OCI-LY7 (cell line): Measurements from ENCODE around the gene ACOT11. TPM values are rescaled to one million over a fixed set of nuclear protein-coding genes. Genes with fewer than 3 reads are reported as not detected.

ENCODE experiments used
- BruUV-seq: library from RNA; stranded (reverse); fragments of 400-500 nt; replicated peaks from 2 replicates; lab custom pipeline; 2021; lab: Mats Ljungman, UMichigan
- CTCF ChIA-PET: fragments of 300-600 bp; sonication (Branson Sonifier 250); formaldehyde crosslinking; loops from one replicate; lab custom pipeline; 2022; ENCODE audit warnings: antibody characterized with exemption; ENCODE audit not compliant: unreplicated experiment; lab: Charles Lee
- POLR2A ChIA-PET: fragments of 300-600 bp; sonication (Branson Sonifier 250); formaldehyde crosslinking; loops from one replicate; lab custom pipeline; 2022; ENCODE audit warnings: antibody characterized with exemption; lab: Charles Lee
- DNase-seq: peaks from one replicate; pipeline ENCODE4 v3.0.0-alpha.2; 2015; ENCODE audit warnings: low spot score
- H2AFZ ChIP-seq: fragments of 200-600 bp; sonication (generic), shearing (Covaris generic); 2 replicates; pipeline ENCODE4 v1.6.1; 2014; ENCODE audit warnings: mild to moderate bottlenecking, antibody characterized with exemption, low read length, moderate library complexity
- H3K27ac ChIP-seq: fragments of 200-600 bp; sonication (generic); 2 replicates; pipeline ENCODE4 v1.5.1; 2014; ENCODE audit warnings: mixed run types, low read depth, mild to moderate bottlenecking, moderate library complexity, low read length, inconsistent platforms; ENCODE audit not compliant: poor library complexity, severe bottlenecking
- H3K36me3 ChIP-seq: fragments of 200-600 bp; sonication (generic); 2 replicates; pipeline ENCODE4 v1.6.1; 2014; ENCODE audit warnings: mild to moderate bottlenecking, antibody characterized with exemption, low read length, moderate library complexity, mixed read lengths; ENCODE audit not compliant: insufficient read depth
- H3K4me1 ChIP-seq: fragments of 200-600 bp; sonication (generic); 2 replicates; pipeline ENCODE4 v1.5.1; 2014; ENCODE audit warnings: mild to moderate bottlenecking, low read length; ENCODE audit not compliant: insufficient read depth, poor library complexity, severe bottlenecking
- H3K4me2 ChIP-seq: fragments of 200-600 bp; sonication (generic); 2 replicates; pipeline ENCODE4 v1.6.1; 2014; ENCODE audit warnings: mild to moderate bottlenecking, low read length
- H3K4me3 ChIP-seq: fragments of 200-600 bp; sonication (generic); 2 replicates; pipeline ENCODE4 v1.5.1; 2014; ENCODE audit warnings: mild to moderate bottlenecking, low read depth, low read length; ENCODE audit not compliant: poor library complexity, severe bottlenecking
- H3K79me2 ChIP-seq: fragments of 200-600 bp; sonication (generic); 2 replicates; pipeline ENCODE4 v1.6.1; 2016; ENCODE audit warnings: low read depth, mild to moderate bottlenecking, low read length, moderate library complexity, mixed read lengths; ENCODE audit not compliant: insufficient read depth
- H3K9me2 ChIP-seq: fragments of 200-600 bp; sonication (generic); 2 replicates; pipeline ENCODE4 v1.6.1; 2016; ENCODE audit warnings: mild to moderate bottlenecking, low read length, mixed read lengths; ENCODE audit not compliant: insufficient read depth
- H3K9me3 ChIP-seq: fragments of 200-600 bp; sonication (generic); 2 replicates; pipeline ENCODE4 v1.6.1; 2014; ENCODE audit warnings: mild to moderate bottlenecking, mixed run types, low read length, mixed read lengths
- H4K20me1 ChIP-seq: fragments of 200-600 bp; sonication (generic); 2 replicates; pipeline ENCODE4 v1.6.1; 2014; ENCODE audit warnings: mild to moderate bottlenecking, antibody characterized with exemption, low read length, moderate library complexity, mixed read lengths; ENCODE audit not compliant: insufficient read depth
- EZH2phosphoT487 ChIP-seq: fragments of 200-600 bp; sonication (generic); IDR thresholded peaks from 2 replicates; pipeline ENCODE4 v1.6.1; 2018; ENCODE audit warnings: low read depth, borderline replicate concordance, mild to moderate bottlenecking, mixed run types, antibody characterized with exemption, low read length, moderate library complexity, mixed read lengths
- intact Hi-C: fragments of 100-400 bp; cut with micrococcal nuclease; formaldehyde crosslinking; loops from one replicate; pipeline ENCODE4 v1.10.0; 2022; ENCODE audit not compliant: unreplicated experiment
- total RNA-seq, 2 experiments: library from RNA; depleted of rRNA in 1 of 2; stranded (reverse); fragments of >200 nt in 1 of 2; shearing (Covaris generic) in 1 of 2; gene quantifications; 2 replicates each; pipeline ENCODE4 v1.2.3, GENCODE V29; 2014 to 2022
- TF ChIP-seq, protein P1 (sequence below): fragments of 200-600 bp; sonication (generic); conservative IDR thresholded peaks from 2 replicates; pipeline ENCODE4 v1.5.1; 2014; ENCODE audit warnings: mild to moderate bottlenecking, antibody characterized with exemption, low read length, moderate library complexity, mixed read lengths

The ACOT11 gene
- total RNA-seq, 2 experiments from 2014 or later: not detected

DNA sequence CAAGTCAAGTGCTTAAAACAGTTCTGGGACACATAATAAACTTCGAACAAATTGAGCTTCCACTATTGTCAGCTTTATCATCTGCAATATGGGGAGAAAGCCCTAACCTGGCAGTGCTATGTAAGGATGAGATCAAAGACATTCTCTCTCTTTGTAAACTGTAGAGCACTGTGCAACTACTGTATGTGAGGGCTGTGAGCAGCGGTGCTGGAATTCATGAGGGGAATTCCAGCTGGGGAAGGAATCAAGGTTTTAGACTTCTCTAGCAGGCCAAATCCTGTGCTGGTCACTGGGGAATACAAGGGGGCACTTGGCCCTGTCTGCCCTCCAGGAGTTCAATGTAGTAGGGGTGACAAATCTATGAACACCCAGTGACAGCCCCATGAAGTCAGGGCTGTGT lies 66.0 kb downstream of the ACOT11 start:
- CTCF ChIA-PET: no interaction called here

DNA sequence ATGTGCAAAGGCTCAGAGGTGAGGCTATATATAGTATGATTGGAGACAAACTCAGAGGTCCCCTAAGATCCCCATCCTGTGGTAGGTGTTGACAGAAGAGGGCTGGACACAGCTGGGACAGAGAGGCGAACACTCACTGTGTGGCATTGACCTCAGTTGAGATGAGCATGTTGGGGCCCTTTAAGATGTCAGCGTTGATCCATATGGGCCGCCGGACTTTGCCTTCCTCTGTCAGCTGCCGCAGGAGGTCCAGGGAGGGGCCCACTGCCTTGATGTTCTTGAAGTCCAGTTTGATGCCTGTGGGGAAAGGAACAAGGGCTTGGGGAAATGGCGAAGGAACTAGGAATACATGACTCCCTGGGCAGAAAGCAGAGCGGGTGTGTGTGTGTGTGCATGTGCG lies 66.5 kb downstream of the ACOT11 start:
- ChIA-PET POLR2A (no interaction called here), CTCF (no interaction called here)
- no TSS peak for BruUV-seq
- intact Hi-C loops: no loop called here
- H3K4me1 ChIP-seq: no peaks in the 10 kb centered on the region
- H3K9me3 ChIP-seq: no peaks in the 10 kb centered on the region
- TF ChIP-seq EZH2phosphoT487: no peak
- TF ChIP-seq, protein P1, sequence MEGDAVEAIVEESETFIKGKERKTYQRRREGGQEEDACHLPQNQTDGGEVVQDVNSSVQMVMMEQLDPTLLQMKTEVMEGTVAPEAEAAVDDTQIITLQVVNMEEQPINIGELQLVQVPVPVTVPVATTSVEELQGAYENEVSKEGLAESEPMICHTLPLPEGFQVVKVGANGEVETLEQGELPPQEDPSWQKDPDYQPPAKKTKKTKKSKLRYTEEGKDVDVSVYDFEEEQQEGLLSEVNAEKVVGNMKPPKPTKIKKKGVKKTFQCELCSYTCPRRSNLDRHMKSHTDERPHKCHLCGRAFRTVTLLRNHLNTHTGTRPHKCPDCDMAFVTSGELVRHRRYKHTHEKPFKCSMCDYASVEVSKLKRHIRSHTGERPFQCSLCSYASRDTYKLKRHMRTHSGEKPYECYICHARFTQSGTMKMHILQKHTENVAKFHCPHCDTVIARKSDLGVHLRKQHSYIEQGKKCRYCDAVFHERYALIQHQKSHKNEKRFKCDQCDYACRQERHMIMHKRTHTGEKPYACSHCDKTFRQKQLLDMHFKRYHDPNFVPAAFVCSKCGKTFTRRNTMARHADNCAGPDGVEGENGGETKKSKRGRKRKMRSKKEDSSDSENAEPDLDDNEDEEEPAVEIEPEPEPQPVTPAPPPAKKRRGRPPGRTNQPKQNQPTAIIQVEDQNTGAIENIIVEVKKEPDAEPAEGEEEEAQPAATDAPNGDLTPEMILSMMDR: no peak
- H3K79me2 ChIP-seq: no peaks in the 10 kb centered on the region
- H3K9me2 ChIP-seq: no peaks in the 10 kb centered on the region
- no peaks in the 10 kb centered on the region for H4K20me1 ChIP-seq
- H3K4me3 ChIP-seq: no peak overlapping the region
- H3K27ac ChIP-seq: no peak overlapping the region
- H3K36me3 ChIP-seq: no peaks in the 10 kb centered on the region
- no peak overlapping the region for H2AFZ ChIP-seq
- no peak overlapping the region for H3K4me2 ChIP-seq
- no peak for DNase-seq

More for the DNA sequence above, 66.0 kb downstream of the ACOT11 start:
- no peaks in the 10 kb centered on the region for H3K9me2 ChIP-seq
- no peaks in the 10 kb centered on the region for H3K4me1 ChIP-seq
- no peaks in the 10 kb centered on the region for H3K9me3 ChIP-seq
- no peaks in the 10 kb centered on the region for H3K79me2 ChIP-seq
- POLR2A ChIA-PET: no interaction called here
- H4K20me1 ChIP-seq: no peaks in the 10 kb centered on the region
- no peak overlapping the region for H3K27ac ChIP-seq
- H3K36me3 ChIP-seq: no peaks in the 10 kb centered on the region
- TF ChIP-seq EZH2phosphoT487: no peak
- TF ChIP-seq, protein P1: no peak
- H3K4me3 ChIP-seq: no peak overlapping the region
- BruUV-seq: no TSS peak
- DNase-seq: no peak
- no peak overlapping the region for H3K4me2 ChIP-seq
- no peak overlapping the region for H2AFZ ChIP-seq
- intact Hi-C loops: no loop called here

DNA sequence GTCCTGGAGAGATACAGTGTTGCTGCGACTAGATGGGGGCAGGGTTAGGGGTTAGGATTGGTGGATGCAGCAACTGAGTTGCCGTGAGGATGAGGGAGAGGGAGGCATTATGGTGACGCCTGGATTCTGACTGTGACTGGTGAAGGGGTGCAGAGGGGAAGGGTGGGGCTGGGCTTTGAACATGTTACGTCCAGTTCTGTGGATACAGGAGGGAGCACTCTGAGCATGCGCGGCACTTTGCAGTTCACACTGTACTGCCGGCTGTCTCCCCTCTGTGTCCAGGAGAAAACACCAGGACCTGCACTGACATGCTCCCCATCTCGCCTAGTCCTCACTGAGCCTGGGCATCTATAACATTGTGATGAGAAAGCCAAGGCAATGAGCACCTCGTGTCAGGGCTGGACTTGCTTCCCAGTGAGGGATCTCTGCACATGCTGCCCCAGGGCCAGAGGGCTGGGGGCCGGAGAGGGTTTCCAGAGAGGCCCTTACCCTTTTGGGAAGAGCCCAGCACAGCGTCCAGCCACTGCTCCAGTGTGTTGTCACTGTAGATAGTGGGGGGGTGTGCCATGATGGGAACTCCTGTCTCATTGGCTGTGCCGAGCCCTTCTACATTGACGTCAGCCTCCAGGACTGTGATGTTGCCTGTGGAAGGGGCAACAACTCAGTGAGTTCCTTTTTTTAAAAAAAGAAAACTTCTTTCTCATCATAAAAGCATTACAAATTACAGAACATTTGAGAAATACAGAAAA lies 67.7 kb downstream of the ACOT11 start:
- no TSS peak for BruUV-seq
- Histone ChIP-seq H3K9me3 (no peaks in the 10 kb centered on the region), H3K9me2 (no peaks in the 10 kb centered on the region), H3K79me2 (no peaks in the 10 kb centered on the region), H3K4me3 (no peak overlapping the region), H3K36me3 (no peaks in the 10 kb centered on the region), H4K20me1 (no peaks in the 10 kb centered on the region), H3K27ac (no peak overlapping the region), H3K4me2 (no peak overlapping the region), H2AFZ (no peak overlapping the region), H3K4me1 (no peaks in the 10 kb centered on the region)
- DNase-seq: no peak
- POLR2A ChIA-PET: no interaction called here
- intact Hi-C loops: no loop called here
- CTCF ChIA-PET: no interaction called here
- TF ChIP-seq EZH2phosphoT487: no peak
- TF ChIP-seq, protein P1: no peak
